ENCODE results near the gene ARMC3. TPM values are rescaled to one million over a fixed set of nuclear protein-coding genes. Genes with fewer than 3 reads are reported as not detected.

Gene ARMC3
- polyA plus RNA-seq, 3 donors, result not detected

DNA sequence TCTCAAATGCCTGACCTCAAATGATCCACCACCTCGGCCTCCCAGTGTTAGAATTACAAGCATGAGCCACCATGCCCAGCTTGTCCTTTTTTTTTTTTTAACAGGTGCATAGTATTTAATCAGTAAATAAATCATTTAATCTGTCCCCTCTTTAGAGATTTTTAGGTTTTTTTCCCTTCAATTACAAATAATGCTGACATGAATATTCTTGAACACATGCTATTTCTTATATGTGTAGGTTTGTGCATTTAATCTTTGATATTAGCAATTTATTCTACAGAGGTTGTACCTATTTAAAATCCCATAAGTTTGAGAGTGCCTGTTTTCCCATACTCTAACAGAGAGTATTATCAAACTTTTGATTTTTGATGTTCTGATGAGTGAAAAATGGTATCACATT is 24.2 kb upstream of the ARMC3 start:
- intact Hi-C loops (cut with micrococcal nuclease), result no loop called here
- Histone ChIP-seq H3K4me2 (replicated peaks; ENCODE audit: extremely low read depth, low read length, poor library complexity, severe bottlenecking) (no peak overlapping the region), H3K36me3 (replicated peaks in 1 of 2; ENCODE audit: control insufficient read depth in 1 of 2, insufficient read depth in 2 of 2, low read length in 2 of 2) (no peaks in the 10 kb centered on the region)

DNA sequence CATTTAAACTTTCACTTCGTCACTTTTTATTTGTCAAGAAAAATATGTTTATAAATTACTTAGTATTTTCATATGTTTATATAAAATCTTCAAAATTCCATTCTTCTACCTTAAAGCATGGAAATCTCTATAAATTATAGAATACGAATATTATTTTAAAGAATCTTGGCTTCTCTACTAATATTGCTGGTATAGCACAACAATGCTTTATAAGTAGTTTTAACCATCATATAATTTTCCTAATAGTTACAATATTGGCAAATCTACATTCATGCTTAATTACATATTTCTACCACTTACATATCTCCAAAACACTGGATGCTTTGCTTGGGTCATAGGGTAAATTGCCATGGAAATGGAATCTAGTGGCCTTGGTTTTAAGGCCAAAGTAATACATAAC is 21.1 kb upstream of the ARMC3 start:
- no peak overlapping the region for H3K4me2 ChIP-seq (replicated peaks; ENCODE audit: extremely low read depth, low read length, poor library complexity, severe bottlenecking)
- no peaks in the 10 kb centered on the region for H3K4me1 ChIP-seq (ENCODE audit: control insufficient read depth in 1 of 2, insufficient read depth in 2 of 2, low read length in 2 of 2)
- H3K4me3 ChIP-seq (replicated peaks in 1 of 3; ENCODE audit: low read depth in 2 of 3, low read length in 3 of 3), result no peak overlapping the region
- no peak overlapping the region for H2AFZ ChIP-seq (ENCODE audit: insufficient read depth, low read depth, low read length, poor library complexity, severe bottlenecking)
- no peak overlapping the region for H3K9ac ChIP-seq (ENCODE audit: insufficient read depth, low read length, poor library complexity, severe bottlenecking)
- H3K27me3 ChIP-seq (ENCODE audit: control insufficient read depth in 2 of 2, insufficient read depth in 2 of 2, low read length in 2 of 2), result no peaks in the 10 kb centered on the region
- H3K9me3 Mint-ChIP-seq, result peaks cover 18 to 32% (median 27%) of the 10 kb centered on the region in 7 donors
- no peaks in the 10 kb centered on the region for H3K36me3 ChIP-seq (replicated peaks in 1 of 2; ENCODE audit: control insufficient read depth in 1 of 2, insufficient read depth in 2 of 2, low read length in 2 of 2)
- no peak for DNase-seq
- H3K4me3 Mint-ChIP-seq, result no peak overlapping the region
- no peaks in the 10 kb centered on the region for H3K4me1 Mint-ChIP-seq
- WGBS (ENCODE audit: insufficient coverage), result no CpG with 5 or more reads among the region's 2 CpGs
- intact Hi-C loops (cut with micrococcal nuclease), result no loop called here
- H3K36me3 Mint-ChIP-seq, result no peaks in the 10 kb centered on the region
- H3K27ac ChIP-seq (ENCODE audit: low read depth in 1 of 2, low read length in 2 of 2), result no peak overlapping the region
- peaks cover 0 to 2% (median 0%) of the 10 kb centered on the region in 3 donors for H3K27me3 Mint-ChIP-seq (ENCODE audit: low read depth in 3 of 3)
- TF ChIP-seq, protein P1, sequence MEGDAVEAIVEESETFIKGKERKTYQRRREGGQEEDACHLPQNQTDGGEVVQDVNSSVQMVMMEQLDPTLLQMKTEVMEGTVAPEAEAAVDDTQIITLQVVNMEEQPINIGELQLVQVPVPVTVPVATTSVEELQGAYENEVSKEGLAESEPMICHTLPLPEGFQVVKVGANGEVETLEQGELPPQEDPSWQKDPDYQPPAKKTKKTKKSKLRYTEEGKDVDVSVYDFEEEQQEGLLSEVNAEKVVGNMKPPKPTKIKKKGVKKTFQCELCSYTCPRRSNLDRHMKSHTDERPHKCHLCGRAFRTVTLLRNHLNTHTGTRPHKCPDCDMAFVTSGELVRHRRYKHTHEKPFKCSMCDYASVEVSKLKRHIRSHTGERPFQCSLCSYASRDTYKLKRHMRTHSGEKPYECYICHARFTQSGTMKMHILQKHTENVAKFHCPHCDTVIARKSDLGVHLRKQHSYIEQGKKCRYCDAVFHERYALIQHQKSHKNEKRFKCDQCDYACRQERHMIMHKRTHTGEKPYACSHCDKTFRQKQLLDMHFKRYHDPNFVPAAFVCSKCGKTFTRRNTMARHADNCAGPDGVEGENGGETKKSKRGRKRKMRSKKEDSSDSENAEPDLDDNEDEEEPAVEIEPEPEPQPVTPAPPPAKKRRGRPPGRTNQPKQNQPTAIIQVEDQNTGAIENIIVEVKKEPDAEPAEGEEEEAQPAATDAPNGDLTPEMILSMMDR (IDR thresholded peaks at IDR 0.05), result no peak
- no peaks in the 10 kb centered on the region for H4K20me1 ChIP-seq (ENCODE audit: insufficient read depth, low read length)
- peaks cover 9% of the 10 kb centered on the region in 2 donors for H3K9me3 ChIP-seq (replicated peaks in 1 of 2; ENCODE audit: control insufficient read depth in 1 of 2, insufficient read depth in 1 of 2, low read length in 2 of 2)
- H3K27ac Mint-ChIP-seq, result no peak overlapping the region
- H3K79me2 ChIP-seq (ENCODE audit: insufficient read depth, low read length), result no peaks in the 10 kb centered on the region

More for the DNA sequence above, 24.2 kb upstream of the ARMC3 start:
- no peaks in the 10 kb centered on the region for H3K4me1 Mint-ChIP-seq
- Histone ChIP-seq H3K9me3 (replicated peaks in 1 of 2; ENCODE audit: control insufficient read depth in 1 of 2, insufficient read depth in 1 of 2, low read length in 2 of 2) (peaks cover 5% of the 10 kb centered on the region in 2 donors), H3K27ac (ENCODE audit: low read depth in 1 of 2, low read length in 2 of 2) (no peak overlapping the region), H4K20me1 (ENCODE audit: insufficient read depth, low read length) (no peaks in the 10 kb centered on the region), H3K79me2 (ENCODE audit: insufficient read depth, low read length) (no peaks in the 10 kb centered on the region), H3K9ac (ENCODE audit: insufficient read depth, low read length, poor library complexity, severe bottlenecking) (no peak overlapping the region), H2AFZ (ENCODE audit: insufficient read depth, low read depth, low read length, poor library complexity, severe bottlenecking) (no peak overlapping the region), H3K4me1 (ENCODE audit: control insufficient read depth in 1 of 2, insufficient read depth in 2 of 2, low read length in 2 of 2) (no peaks in the 10 kb centered on the region), H3K4me3 (replicated peaks in 1 of 3; ENCODE audit: low read depth in 2 of 3, low read length in 3 of 3) (no peak overlapping the region), H3K27me3 (ENCODE audit: control insufficient read depth in 2 of 2, insufficient read depth in 2 of 2, low read length in 2 of 2) (no peaks in the 10 kb centered on the region)
- no CpG with 5 or more reads among the region's 1 CpG for WGBS (ENCODE audit: insufficient coverage)
- DNase-seq, result no peak
- H3K36me3 Mint-ChIP-seq, result no peaks in the 10 kb centered on the region
- peaks cover 0 to 2% (median 0%) of the 10 kb centered on the region in 3 donors for H3K27me3 Mint-ChIP-seq (ENCODE audit: low read depth in 3 of 3)
- peaks cover 10 to 28% (median 18%) of the 10 kb centered on the region in 7 donors for H3K9me3 Mint-ChIP-seq
- no peak overlapping the region for H3K27ac Mint-ChIP-seq
- H3K4me3 Mint-ChIP-seq, result no peak overlapping the region
- TF ChIP-seq, protein P1 (IDR thresholded peaks at IDR 0.05), result no peak
